Neural progenitor cell (in vitro differentiated cells): ENCODE results near the gene STOML2. TPM values are rescaled to one million over a fixed set of nuclear protein-coding genes. Genes with fewer than 3 reads are reported as not detected.

ENCODE experiments used
- DNase-seq: peaks from one replicate; pipeline ENCODE4 v3.0.0-alpha.2; 2016; ENCODE audit warnings: low spot score
- H2AFZ ChIP-seq: fragments of 200-600 bp; sonication (generic); replicated peaks from 2 replicates; pipeline ENCODE4 v1.6.1; 2016; ENCODE audit warnings: antibody characterized with exemption
- H3F3A ChIP-seq: fragments of 200-600 bp; sonication (generic); 2 replicates; pipeline ENCODE4 v1.6.1; 2016; ENCODE audit warnings: antibody characterized with exemption, low read depth
- H3K27ac ChIP-seq: fragments of 200-600 bp; sonication (generic); 2 replicates; pipeline ENCODE4 v1.5.1; 2016; ENCODE audit warnings: mild to moderate bottlenecking
- H3K27me3 ChIP-seq: fragments of 200-600 bp; sonication (generic); 2 replicates; pipeline ENCODE4 v1.6.1; 2016; ENCODE audit warnings: mild to moderate bottlenecking, moderate library complexity
- H3K36me3 ChIP-seq: fragments of 200-600 bp; sonication (generic); 2 replicates; pipeline ENCODE4 v1.5.1; 2016
- H3K4me1 ChIP-seq: fragments of 200-600 bp; sonication (generic); 2 replicates; pipeline ENCODE4 v1.6.1; 2016; ENCODE audit warnings: mixed run types
- H3K4me2 ChIP-seq: fragments of 200-600 bp; sonication (generic); 2 replicates; pipeline ENCODE4 v1.6.1; 2016
- H3K4me3 ChIP-seq: fragments of 200-600 bp; sonication (generic); 2 replicates; pipeline ENCODE4 v1.5.1; 2016
- H3K79me2 ChIP-seq: fragments of 200-600 bp; sonication (generic); 2 replicates; pipeline ENCODE4 v1.6.1; 2016; ENCODE audit warnings: low read depth
- H3K9ac ChIP-seq: fragments of 200-600 bp; sonication (generic); 2 replicates; pipeline ENCODE4 v1.6.1; 2016
- H3K9me3 ChIP-seq: fragments of 200-600 bp; sonication (generic); 2 replicates; pipeline ENCODE4 v1.5.1; 2016; ENCODE audit warnings: low read depth
- H4K20me1 ChIP-seq: fragments of 200-600 bp; sonication (generic); 2 replicates; pipeline ENCODE4 v1.6.1; 2016; ENCODE audit warnings: low read depth
- H3K27ac Mint-ChIP-seq: 3 replicates; pipeline ENCODE4 v1.8.0; 2021; ENCODE audit warnings: mixed read lengths
- H3K27me3 Mint-ChIP-seq: 2 replicates; pipeline ENCODE4 v1.8.0; 2022; ENCODE audit warnings: low read depth, mild to moderate bottlenecking, inconsistent platforms, moderate library complexity, mixed read lengths; ENCODE audit not compliant: insufficient read depth
- H3K36me3 Mint-ChIP-seq: 3 replicates; pipeline ENCODE4 v1.8.0; 2021; ENCODE audit warnings: mixed read lengths
- H3K4me1 Mint-ChIP-seq: 3 replicates; pipeline ENCODE4 v1.8.0; 2021; ENCODE audit warnings: mixed read lengths
- H3K4me3 Mint-ChIP-seq: 3 replicates; pipeline ENCODE4 v1.8.0; 2021; ENCODE audit warnings: mild to moderate bottlenecking, moderate library complexity, mixed read lengths
- H3K9me3 Mint-ChIP-seq: 3 replicates; pipeline ENCODE4 v1.8.0; 2020; ENCODE audit warnings: mixed read lengths
- EZH2 ChIP-seq: fragments of 200-600 bp; sonication (generic); IDR thresholded peaks from 2 replicates; pipeline ENCODE4 v1.6.1; 2017; ENCODE audit warnings: antibody characterized with exemption, mild to moderate bottlenecking, moderate library complexity
- EZH2phosphoT487 ChIP-seq: fragments of 200-600 bp; sonication (generic); IDR thresholded peaks from 2 replicates; pipeline ENCODE4 v1.6.1; 2017; ENCODE audit warnings: antibody characterized with exemption
- total RNA-seq: library from RNA; depleted of rRNA; stranded (reverse); fragments of >200 nt; gene quantifications from 2 replicates; pipeline ENCODE4 v1.2.3, GENCODE V29; 2015; ENCODE audit warnings: low replicate concordance
- TF ChIP-seq, protein P1 (sequence below): fragments of 200-600 bp; sonication (generic); IDR thresholded peaks from 2 replicates; pipeline ENCODE4 v1.5.1; 2017; ENCODE audit warnings: antibody characterized with exemption, mild to moderate bottlenecking

Gene STOML2
- total RNA-seq, 1 donor from 2014 or later = 114 TPM

DNA sequence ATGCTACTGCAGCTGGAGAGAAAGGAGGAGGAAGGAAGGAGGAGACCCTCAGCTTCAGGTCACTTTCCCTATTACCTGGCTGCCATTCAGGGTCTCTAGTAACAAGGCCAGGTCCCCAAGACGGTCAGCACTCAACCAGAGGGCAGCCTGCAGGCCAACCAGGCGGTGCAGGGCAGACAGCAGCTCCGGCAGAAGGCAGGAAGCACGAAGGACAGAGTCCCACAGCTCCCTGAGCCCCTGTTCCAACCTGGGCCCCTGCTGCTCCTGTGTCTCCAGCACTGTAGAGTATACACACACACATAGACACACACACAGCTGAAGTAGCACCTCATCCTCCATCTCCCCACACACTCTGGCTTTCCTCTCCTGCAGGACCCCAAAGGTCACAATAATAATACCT is 24.9 kb downstream of the STOML2 start:
- H2AFZ ChIP-seq = no peak overlapping the region
- no peak for DNase-seq
- H3K36me3 ChIP-seq = no peaks in the 10 kb centered on the region
- H3K27ac ChIP-seq = no peak overlapping the region
- H3F3A ChIP-seq = peaks cover 16% of the 10 kb centered on the region
- H3K4me1 ChIP-seq = peaks cover 18% of the 10 kb centered on the region
- H3K4me3 ChIP-seq = peak overlapping the region; percentile 64
- peak overlapping the region; percentile 70 for H3K9ac ChIP-seq
- H4K20me1 ChIP-seq = peaks cover 7% of the 10 kb centered on the region
- H3K4me2 ChIP-seq = peak overlapping the region; percentile 75
- TF ChIP-seq, protein P1, sequence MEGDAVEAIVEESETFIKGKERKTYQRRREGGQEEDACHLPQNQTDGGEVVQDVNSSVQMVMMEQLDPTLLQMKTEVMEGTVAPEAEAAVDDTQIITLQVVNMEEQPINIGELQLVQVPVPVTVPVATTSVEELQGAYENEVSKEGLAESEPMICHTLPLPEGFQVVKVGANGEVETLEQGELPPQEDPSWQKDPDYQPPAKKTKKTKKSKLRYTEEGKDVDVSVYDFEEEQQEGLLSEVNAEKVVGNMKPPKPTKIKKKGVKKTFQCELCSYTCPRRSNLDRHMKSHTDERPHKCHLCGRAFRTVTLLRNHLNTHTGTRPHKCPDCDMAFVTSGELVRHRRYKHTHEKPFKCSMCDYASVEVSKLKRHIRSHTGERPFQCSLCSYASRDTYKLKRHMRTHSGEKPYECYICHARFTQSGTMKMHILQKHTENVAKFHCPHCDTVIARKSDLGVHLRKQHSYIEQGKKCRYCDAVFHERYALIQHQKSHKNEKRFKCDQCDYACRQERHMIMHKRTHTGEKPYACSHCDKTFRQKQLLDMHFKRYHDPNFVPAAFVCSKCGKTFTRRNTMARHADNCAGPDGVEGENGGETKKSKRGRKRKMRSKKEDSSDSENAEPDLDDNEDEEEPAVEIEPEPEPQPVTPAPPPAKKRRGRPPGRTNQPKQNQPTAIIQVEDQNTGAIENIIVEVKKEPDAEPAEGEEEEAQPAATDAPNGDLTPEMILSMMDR = no peak
- TF ChIP-seq EZH2 (no peak), EZH2phosphoT487 (no peak)
- Mint-ChIP-seq H3K4me3 (peak overlapping the region; percentile 92), H3K4me1 (peaks cover 31% of the 10 kb centered on the region), H3K36me3 (peaks cover 28% of the 10 kb centered on the region), H3K27me3 (peaks cover 3% of the 10 kb centered on the region), H3K9me3 (no peaks in the 10 kb centered on the region), H3K27ac (peak overlapping the region; percentile 57)
- H3K79me2 ChIP-seq = peaks cover 35% of the 10 kb centered on the region
- no peaks in the 10 kb centered on the region for H3K27me3 ChIP-seq
- no peaks in the 10 kb centered on the region for H3K9me3 ChIP-seq

DNA sequence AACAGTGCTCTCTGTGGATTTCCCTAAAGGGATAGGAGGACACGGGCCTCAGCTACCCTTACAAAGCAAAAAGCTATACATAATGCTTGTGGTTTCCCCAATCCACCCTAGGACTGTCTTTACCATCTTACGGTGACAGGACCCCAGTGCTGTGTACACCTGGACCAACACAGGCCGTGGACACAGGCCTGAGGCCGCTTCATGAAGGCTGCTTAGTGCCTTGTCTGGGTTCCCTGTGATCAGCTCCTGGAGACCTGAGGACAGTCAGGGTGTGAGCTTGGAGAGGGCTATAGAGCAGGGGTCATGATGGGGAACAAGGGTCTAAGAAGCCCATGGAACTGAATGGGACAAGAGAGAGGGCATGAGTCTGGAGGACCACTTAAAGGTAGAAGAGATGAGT is 26.1 kb downstream of the STOML2 start:
- no peaks in the 10 kb centered on the region for H3K9me3 ChIP-seq
- no peak overlapping the region for H2AFZ ChIP-seq
- no peaks in the 10 kb centered on the region for H3K9me3 Mint-ChIP-seq
- no peak overlapping the region for H3K4me3 ChIP-seq
- no peak for DNase-seq
- no peak overlapping the region for H3K9ac ChIP-seq
- H3K36me3 ChIP-seq = no peaks in the 10 kb centered on the region
- H3K27ac ChIP-seq = no peak overlapping the region
- H3K4me3 Mint-ChIP-seq = peak overlapping the region; percentile 18
- peaks cover 20% of the 10 kb centered on the region for H3K4me1 ChIP-seq
- peaks cover 36% of the 10 kb centered on the region for H3K4me1 Mint-ChIP-seq
- H3K79me2 ChIP-seq = peaks cover 35% of the 10 kb centered on the region
- H3K27me3 Mint-ChIP-seq = peaks cover 3% of the 10 kb centered on the region
- H3K27me3 ChIP-seq = no peaks in the 10 kb centered on the region
- peaks cover 26% of the 10 kb centered on the region for H3K36me3 Mint-ChIP-seq
- TF ChIP-seq EZH2phosphoT487 (no peak), EZH2 (no peak)
- TF ChIP-seq, protein P1 = no peak
- H3K4me2 ChIP-seq = no peak overlapping the region
- H3F3A ChIP-seq = peaks cover 24% of the 10 kb centered on the region
- H3K27ac Mint-ChIP-seq = no peak overlapping the region
- H4K20me1 ChIP-seq = peaks cover 7% of the 10 kb centered on the region

DNA sequence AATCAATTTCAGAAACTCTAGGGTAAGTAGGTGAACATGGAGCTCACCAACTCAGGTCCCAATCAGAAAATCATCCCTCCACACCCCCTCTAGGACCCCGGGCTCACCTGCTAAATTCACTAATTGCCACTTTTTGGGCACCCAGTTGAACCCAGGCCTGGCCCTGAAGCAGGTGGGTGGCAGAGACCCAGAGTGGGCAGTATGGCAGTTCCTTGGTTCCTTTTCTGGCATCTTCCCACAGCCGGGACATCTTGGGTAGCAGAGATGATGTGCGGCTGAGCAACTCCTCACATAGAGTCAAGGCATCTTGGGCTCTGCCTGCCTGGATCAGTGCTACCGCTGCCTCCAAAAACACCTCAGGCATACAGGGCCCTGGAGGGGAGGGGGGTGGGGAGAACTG is 27.6 kb downstream of the STOML2 start:
- H3K36me3 Mint-ChIP-seq = peaks cover 29% of the 10 kb centered on the region
- H3F3A ChIP-seq = peaks cover 31% of the 10 kb centered on the region
- no peaks in the 10 kb centered on the region for H3K9me3 ChIP-seq
- peaks cover 5% of the 10 kb centered on the region for H3K27me3 Mint-ChIP-seq
- peaks cover 21% of the 10 kb centered on the region for H4K20me1 ChIP-seq
- TF ChIP-seq, protein P1 = no peak
- TF ChIP-seq EZH2 = no peak
- no peak for TF ChIP-seq EZH2phosphoT487
- H3K79me2 ChIP-seq = peaks cover 50% of the 10 kb centered on the region
- no peak overlapping the region for H3K4me3 Mint-ChIP-seq
- no peak overlapping the region for H3K9ac ChIP-seq
- no peak overlapping the region for H3K4me2 ChIP-seq
- peaks cover 46% of the 10 kb centered on the region for H3K4me1 Mint-ChIP-seq
- H3K27ac ChIP-seq = no peak overlapping the region
- H3K27me3 ChIP-seq = no peaks in the 10 kb centered on the region
- H2AFZ ChIP-seq = no peak overlapping the region
- H3K36me3 ChIP-seq = no peaks in the 10 kb centered on the region
- H3K9me3 Mint-ChIP-seq = no peaks in the 10 kb centered on the region
- no peak for DNase-seq
- H3K4me3 ChIP-seq = no peak overlapping the region
- no peak overlapping the region for H3K27ac Mint-ChIP-seq
- peaks cover 25% of the 10 kb centered on the region for H3K4me1 ChIP-seq
